HG02759 (cell line): ENCODE results near the gene DCST2.
A peak's percentile ranks its signal among the peaks of the same experiment; 100 is the strongest.
"Not testable (repeated sequence)": the region's sequence is repeated elsewhere in the genome, so short reads cannot be mapped to it uniquely, and the experiment has no call there.

Source experiments
- ATAC-seq: cut with Tn5 transposase; IDR thresholded peaks from one replicate; pipeline ENCODE4 v1.9.1; 2021; ENCODE audit warnings: mild to moderate bottlenecking, moderate library complexity; ENCODE audit not compliant: unreplicated experiment

Gene DCST2

DNA sequence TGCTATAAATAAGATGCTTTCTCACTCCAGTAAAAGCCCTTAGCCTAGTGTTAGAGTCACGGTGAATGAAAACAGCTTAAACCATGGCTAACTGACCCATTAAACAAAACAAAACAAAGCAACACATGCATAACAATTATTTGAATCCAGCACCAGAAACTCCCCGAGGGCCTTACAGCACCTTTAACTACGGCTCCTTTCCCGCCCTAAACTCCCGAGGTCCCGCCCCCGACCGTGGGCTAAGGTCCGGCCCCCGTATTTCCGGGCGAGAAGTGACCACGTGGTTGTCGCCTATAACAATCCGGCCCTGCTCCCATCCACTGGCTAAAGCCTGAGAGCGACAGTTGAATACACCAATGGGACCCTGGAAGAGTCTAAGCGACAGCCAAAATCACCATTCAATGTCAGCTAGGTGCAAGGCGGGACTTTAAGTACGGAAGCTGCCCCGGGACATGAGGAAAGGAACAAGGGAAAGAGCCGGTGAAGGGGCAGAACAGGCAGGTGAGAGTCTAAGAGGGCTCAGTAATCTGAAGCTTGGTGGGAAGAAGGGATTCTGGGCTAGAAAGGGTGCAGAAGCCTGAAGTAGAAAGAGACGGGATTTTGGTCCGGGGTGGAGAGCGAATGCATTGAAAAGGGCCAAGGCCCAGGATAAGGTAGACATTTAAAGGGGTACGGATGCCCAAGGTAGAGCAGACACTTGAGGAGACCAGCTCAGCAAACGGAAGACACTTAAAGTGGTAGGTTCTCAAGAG lies 50.5 kb downstream of the DCST2 start, which contains the start of gene FLAD1:
Gene FLAD1, plus strand, starts transcription at position 448 of the 752 bp plus-strand sequence. CDS start 351 bp downstream, outside the sequence.
- ATAC-seq = peak; percentile 100

DNA sequence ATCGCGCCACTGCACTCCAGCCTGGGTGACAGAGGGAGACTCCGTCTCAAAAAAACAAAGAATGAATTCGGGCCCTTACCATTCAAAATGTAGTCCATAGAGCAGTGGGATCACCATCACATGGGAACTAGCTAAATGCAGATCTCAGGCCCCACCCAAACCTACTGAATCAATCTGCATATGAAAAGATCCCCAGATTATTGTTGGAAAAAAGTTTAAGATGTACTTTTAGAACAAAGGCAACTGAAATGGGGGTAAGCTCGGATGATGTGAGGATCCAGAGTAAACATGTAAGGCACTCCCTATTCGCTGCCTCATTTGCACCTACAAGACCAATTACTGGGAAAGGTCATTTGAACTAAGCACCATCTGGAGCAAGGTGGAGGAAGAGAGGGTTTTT lies 51.2 kb downstream of the DCST2 start:
- no peak for ATAC-seq

DNA sequence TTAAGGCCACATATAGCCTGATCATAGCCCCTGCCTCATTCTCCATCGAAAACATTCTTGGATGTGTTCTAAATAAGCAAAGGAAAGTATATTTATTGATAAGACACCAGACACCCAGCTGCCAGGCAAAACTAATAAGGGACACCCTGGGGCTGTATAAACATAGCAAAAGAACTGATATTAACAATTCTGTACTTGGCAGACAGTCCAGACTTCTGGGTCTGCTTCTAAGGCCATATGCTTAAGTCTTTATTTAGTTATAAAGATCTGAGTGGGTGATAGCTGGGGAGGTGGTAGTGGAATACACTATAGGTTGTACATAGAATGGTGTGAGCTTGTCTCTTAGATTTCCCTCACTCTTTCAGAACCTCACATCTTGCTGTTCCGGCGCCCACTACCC lies 55.2 kb downstream of the DCST2 start:
- ATAC-seq = no peak

DNA sequence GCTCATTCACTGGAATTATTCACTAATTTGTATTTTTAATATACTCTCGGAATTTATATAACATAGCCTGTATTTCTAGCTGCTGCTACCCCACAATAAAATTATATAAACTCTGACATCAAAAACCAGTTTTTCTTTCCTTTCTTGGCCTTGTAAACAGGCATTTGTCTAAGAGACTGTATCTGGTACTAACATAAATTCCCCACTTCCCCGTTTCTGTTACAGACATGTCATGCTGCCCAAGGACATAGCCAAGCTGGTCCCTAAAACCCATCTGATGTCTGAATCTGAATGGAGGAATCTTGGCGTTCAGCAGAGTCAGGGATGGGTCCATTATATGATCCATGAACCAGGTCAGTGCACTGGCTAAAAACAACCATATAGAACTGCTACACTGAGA lies 55.8 kb downstream of the DCST2 start:
- not testable (repeated sequence) for ATAC-seq

DNA sequence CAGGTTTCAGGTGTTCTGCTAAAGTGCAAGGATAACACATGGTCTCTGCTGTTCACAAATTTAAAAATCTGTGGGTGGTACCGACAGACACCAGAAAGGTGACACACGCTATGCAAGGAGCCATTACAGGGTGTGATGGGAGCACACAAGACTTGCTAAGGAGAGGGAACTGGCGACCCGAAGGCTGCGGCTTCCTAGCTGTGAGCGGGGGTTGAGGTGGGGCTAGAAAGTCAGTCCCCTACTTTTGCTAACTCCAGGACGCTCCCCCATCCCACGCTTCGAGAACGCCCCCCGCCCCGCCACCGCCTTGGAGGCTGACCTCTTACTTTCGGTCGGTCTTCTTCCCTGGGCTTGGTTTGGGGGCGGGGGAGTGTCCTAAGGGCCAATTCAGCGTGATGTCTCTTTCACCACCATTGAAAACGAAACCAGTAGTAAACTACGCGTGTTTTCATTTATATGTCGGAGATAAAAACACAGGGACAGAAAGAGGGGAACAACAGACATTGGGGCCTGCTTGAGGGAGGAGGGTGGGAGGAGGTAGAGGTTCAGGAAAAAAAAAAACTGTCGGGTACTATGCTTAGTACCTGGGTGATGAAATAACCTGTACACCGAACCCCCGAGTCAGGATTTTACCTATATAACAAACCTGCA lies 58.0 kb downstream of the DCST2 start:
- no peak for ATAC-seq

DNA sequence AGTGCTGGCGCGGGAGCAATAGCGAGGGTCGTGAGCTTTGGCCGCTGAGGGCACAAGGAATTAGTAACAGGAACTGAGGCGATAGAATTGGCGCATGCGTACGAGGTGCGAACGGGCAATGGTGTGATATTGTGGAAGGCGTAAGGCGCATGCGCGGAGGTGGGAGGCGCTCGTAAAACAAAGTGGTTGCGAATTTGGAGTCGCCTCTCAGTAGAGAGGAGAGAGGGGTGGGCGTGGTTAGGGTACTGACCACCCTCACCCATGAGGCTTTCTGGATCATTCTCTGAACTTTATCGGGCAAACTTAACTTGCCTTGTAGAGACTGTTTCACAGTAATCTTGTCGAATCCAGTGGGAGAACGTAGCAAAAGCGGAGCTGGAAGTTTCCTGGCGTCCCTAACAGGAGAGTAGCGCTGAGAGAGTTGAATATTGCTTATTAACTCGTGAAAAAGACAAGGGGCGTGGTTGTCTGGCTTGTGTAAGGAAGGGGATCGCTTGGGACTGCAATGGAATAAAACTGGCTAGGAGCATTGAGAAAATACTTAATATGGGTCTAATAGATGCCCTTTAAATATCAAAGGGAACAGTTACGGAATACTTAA lies 58.7 kb downstream of the DCST2 start:
- peak; percentile 55 for ATAC-seq

DNA sequence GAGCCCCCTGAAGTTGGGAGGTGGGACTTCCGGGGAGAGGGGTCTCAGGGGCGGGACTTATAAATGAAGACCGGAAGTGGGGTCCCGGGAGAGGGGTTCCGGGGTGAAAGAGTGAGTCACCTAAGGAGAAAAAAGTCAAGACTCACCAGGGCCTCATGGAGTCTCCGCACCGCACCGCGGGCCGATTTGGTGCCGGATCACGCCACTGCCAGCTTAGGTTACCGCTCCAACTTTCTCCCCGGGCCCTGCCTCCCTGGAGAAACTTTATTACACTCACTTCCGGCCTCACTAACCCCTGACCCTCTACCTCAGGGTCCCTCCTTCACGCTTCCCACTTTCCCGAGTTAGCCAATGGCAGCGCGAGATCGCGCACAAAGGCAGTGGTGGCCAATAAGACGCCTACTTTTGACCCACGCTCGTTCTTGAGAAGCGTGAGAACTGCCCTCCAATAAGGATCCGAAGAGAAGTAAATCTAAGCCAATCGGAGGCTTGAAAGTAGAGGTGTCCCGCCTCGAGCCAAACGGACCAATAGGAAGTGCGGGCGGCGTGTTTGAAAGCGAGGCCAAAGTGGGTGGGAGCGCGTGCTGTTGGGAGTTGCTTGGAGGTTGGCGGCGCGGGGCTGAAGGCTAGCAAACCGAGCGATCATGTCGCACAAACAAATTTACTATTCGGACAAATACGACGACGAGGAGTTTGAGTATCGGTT lies 59.3 kb downstream of the DCST2 start, which contains the start of gene CKS1B:
Gene CKS1B, plus strand, starts transcription at position 580 of the 706 bp plus-strand sequence. Its CDS starts 65 bp downstream, at position 645.
- ATAC-seq = peak; percentile 75

DNA sequence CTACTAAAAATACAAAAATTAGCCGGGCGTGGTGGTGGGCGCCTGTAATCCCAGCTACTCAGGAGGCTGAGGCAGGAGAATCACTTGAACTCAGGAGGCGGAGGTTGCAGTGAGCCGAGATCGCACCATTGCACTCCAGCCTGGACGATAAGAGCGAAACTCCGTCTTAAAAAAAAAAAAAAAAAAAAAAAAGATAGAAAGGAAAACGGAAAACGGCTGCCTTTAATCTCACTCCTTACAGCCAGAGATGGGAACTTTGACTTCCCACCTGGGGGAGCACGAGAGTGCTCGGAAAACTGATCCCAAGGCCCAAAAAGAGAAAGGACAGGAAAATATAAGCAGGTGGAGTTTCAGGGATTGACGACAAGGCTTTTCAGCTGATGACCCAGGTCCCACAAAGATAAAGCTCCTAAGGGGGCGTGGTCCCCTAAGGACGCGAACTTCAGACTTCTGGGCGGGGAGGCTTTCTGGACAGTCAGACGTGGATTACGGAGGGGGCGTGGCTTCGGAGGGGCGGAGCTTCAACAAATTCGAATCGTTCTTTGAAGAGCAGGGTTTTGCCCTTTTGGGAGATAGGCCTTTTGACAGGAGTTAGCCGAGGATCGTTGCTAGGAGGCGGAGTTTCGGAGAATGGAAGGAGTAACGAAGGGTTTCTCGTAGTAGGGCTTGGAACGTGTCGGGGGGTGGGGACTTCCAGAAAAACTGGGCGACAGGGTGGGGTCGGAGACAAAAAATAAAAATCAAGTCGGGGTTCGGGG lies 60.1 kb downstream of the DCST2 start:
- ATAC-seq = peak; percentile 14

DNA sequence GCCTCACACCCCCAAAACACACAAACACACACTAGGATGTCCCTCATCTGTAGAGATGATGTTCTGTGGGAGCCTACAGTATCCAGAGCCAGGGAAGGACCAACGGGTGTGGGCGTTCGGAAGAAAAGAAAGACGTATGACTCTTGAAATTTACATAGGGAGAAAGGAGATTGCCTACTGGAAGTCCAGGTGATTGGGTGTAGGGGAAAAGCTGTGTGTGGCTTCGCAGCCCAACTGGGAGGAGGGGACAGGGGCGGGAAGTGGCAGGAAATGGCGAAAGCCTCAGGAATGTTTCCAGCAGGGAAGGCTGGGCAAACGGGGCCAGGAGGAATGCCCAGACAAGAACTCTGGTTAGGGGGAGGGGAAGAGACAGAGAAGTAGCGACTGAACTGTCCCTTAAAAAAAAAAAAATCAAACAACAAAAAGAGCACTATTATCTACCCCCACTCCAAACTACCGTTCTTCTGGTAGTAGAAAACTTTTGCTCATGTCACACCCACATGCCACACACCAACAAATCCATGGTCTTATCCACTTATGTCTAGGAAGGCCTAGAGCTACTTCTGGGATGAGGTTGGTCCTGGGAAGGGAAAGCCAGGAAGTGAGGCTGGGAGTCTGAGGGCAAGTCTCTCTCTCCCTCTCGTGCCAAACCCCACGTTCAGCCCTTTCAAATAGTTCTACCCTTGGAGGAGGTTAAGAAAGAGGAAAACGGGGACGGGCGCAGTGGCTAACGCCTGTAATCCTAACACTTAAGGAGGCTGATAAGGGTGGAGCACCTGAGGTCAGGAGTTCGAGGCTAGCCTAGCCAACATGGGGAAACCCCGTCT lies 60.9 kb downstream of the DCST2 start:
- no peak for ATAC-seq

DNA sequence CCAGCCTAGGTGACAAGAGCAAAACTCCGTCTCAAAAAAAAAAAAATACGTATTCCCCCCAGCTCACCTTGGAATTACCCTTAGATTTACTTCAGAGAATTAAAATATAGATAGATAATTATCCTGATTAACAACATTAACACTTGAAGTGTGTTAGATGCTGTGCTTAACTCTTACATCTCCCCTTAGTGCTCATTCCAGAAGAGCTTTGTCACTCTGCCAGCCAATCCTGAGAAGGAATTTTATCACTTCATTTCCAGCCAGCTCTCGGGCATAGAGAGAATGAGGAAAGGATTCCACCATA lies 61.4 kb downstream of the DCST2 start:
- ATAC-seq = no peak

DNA sequence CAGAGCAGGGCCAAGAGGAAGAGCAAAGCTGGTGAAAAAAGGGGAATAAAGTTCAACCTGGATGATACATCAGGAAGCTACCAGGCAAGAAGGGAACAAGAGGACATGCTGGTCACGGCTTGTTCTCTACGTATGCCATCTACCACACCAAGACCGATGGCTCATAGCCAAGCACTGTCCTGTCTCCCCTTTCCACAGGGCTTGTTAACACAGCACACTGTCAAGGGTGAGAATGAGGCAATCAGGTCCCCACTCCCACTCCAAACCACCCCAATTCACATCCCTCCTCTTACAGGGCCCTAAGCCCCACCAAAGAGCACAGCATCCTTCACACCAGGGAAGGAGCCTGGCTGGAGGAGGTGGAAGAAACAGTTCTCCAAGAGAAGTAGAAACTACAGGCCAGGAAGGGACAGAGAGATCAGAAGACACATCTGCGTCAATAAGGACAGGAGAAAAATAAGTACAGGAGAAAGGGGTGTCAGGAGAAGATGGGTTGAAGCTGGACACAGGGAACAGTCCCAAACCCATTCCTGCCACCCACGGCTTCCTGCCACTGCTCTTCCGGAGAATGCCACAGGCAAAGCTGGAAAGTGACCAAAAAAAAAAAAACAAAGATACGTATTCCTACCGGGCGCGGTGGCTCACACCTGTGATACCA lies 62.1 kb downstream of the DCST2 start:
- no peak for ATAC-seq

DNA sequence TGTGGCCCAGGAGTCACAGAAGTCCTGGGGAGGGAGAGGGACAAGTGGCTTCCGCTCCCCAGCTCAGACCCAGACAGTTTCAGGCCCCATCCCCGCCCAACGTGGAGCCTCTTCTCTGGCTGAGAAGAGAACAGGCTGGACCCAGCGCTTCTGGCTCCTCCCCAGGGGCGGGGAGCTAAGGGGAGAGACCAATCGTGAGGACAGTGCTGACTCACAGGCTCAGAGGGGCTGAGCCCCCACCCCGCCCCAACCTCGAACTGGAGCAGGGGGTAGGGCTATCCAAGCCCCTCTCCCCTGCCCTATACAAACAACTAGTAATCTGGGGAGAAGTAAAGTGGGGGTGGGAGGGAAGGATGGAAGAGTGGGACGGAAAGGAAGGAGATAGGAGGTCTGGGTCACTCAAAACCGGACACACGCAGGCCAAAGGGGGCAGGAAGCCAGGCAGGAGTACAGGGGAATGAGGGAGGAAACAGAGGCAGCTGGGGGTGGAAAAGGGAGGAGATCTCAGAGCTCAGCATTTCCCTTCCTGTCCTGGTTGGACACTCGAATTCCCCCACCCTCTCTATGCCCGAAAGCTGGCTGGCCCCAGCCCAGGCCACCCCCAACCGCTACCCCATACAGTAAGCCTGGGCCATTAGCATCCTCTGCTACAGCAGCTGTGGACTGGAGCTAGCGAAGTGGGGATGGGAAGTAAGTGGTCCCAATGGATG lies 62.8 kb downstream of the DCST2 start, which contains the start of gene SHC1:
Gene SHC1, minus strand, starts transcription at position 117 of the 710 bp plus-strand sequence. CDS start 221 bp downstream, outside the sequence.
- peak; percentile 30 for ATAC-seq

DNA sequence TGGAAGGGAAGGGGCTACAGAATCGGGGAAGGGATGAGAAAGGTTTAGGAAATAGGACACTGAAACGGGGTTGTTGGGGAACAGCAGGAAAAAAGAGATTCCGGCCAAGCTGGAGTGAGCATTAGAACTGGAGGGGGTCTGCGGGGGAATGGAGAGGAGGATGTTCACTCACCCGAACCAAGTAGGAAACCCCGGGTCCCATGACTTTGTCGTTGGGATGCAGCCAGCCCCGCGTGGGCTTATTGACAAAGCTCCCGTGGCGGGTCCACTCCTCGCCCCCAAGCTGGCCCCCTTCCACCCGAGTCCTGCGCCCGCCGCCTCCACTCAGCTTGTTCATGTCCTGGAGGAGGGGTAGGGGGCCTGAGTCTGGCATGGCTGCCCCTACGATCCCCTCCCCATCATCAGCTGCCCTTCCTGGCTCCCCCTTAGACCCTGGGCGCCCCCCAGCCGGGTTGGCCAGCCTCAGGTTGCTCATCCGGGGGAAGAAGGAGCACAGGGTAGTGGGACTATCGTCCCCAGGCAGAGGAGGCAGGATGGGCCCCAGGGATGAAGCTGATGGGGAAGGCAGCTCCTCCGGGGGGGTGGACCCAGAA lies 63.6 kb downstream of the DCST2 start:
- no peak for ATAC-seq

DNA sequence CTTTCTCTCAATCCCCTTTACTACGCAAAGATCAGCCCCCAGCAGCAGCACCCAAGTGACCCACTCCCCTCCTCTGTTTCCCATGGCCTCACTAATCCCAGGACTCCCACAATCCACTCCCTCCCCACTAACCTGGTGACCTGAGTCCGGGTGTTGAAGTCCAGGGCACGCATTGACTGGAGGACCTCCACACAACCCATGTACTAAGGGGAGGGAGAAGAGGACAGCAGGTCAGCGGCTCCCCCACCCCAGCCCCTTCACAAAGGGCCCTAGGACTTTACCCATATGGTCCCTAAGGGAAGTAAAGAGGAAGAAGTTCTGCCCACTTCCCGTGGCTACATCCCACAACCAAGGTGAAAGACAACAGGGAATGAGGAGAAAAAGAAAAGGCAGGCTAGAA lies 64.3 kb downstream of the DCST2 start:
- no peak for ATAC-seq

DNA sequence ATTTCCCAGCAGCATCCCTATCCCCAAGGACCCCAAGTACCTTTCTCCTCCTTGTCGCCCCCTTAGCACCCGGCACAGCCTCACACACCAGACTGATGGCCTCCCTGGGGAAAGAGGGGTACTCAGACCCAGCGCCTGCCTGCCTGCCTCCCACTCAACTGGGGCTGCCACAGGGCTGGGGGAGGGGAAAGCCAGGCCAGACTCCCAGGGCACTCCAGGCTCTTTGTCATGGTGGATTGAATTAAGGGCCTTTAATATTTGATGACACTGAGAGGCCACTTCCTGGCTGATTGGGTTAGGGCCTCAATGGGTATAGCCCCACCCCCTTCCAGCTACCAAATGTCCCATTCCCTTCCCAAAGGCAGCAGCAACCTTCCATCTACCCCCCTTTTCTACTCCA lies 64.8 kb downstream of the DCST2 start:
- no peak for ATAC-seq
